H1 (cell line): Measurements from ENCODE around the gene RBP4.

Experiments
- CEBPB ChIP-seq: IDR thresholded peaks from 2 replicates; pipeline ENCODE4 v1.6.1; 2012; ENCODE audit warnings: low read depth, low read length
- CHD2 ChIP-seq: IDR thresholded peaks from 2 replicates; pipeline ENCODE4 v1.6.1; 2012; ENCODE audit warnings: low read length, improper control_type of control experiment
- POLR2A ChIP-seq, 2 experiments: IDR thresholded peaks; 1 replicate in 1 of 2; 2 replicates in 1 of 2; pipeline ENCODE4 v1.6.1; 2011; ENCODE audit warnings: low read depth in 2 of 2, low read length in 2 of 2, mild to moderate bottlenecking in 2 of 2; ENCODE audit errors: control extremely low read depth in 1 of 2
- POLR2AphosphoS5 ChIP-seq: IDR thresholded peaks from 2 replicates; pipeline ENCODE4 v1.6.1; 2011; ENCODE audit warnings: low read depth, low read length
- RAD21 ChIP-seq, 2 experiments: IDR thresholded peaks in 1 of 2; conservative IDR thresholded peaks in 1 of 2; 2 replicates each; pipeline ENCODE4 v1.6.1; 2011; ENCODE audit warnings: low read depth in 2 of 2, low read length in 2 of 2, improper control_type of control experiment in 1 of 2, inconsistent platforms in 1 of 2, mild to moderate bottlenecking in 1 of 2, moderate library complexity in 1 of 2
- SUZ12 ChIP-seq: fragments of 200-600 bp; sonication (generic); IDR thresholded peaks from 2 replicates; pipeline ENCODE4 v1.6.1; 2012; ENCODE audit warnings: mild to moderate bottlenecking, inconsistent platforms, low read length, moderate library complexity, mixed read lengths
- TF ChIP-seq, protein P1 (sequence below), 3 experiments: IDR thresholded peaks; 1 replicate in 2 of 3; 2 replicates in 1 of 3; pipeline versions ENCODE4 v1.5.1 to v1.6.1; 2011; ENCODE audit warnings: low read length in 3 of 3, mild to moderate bottlenecking in 3 of 3, inconsistent platforms in 2 of 3, low read depth in 1 of 3, moderate library complexity in 1 of 3; ENCODE audit not compliant: insufficient read depth in 1 of 3; ENCODE audit errors: control extremely low read depth in 1 of 3
- TF ChIP-seq, protein P2 (sequence below): IDR thresholded peaks from 2 replicates; pipeline ENCODE4 v1.6.1; 2011; ENCODE audit warnings: low read length, improper control_type of control experiment
- TF ChIP-seq, protein P3 (sequence below): IDR thresholded peaks from 2 replicates; pipeline ENCODE4 v1.6.1; 2011; ENCODE audit warnings: low read depth, mild to moderate bottlenecking, low read length; ENCODE audit not compliant: insufficient read depth
- TF ChIP-seq, protein P4 (sequence below): fragments of 300-600 bp; sonication (generic); IDR thresholded peaks from 2 replicates; pipeline ENCODE4 v1.7.1; 2012; ENCODE audit warnings: low read length, moderate library complexity, mild to moderate bottlenecking, inconsistent platforms; ENCODE audit not compliant: insufficient replicate concordance

DNA sequence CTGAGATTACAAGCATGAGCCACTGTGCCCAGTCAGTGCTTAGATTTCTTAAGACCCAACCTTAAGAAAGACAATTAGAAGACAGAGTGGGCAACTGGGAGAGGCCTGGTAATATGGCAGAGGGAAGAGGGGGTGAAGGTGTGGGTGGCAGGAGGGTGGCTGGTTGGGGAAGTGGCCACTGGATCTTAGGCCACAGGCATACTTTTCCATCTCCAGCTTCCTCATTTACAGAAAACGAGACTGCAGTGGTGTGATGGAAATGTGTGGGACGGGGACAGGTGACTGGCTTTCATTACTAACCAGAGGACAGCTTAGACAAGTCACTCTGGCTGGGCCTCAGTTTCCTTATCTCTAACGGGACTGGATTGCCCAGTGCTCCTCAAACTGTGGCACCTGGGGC, 35.6 kb downstream of the RBP4 start:
- TF ChIP-seq, protein P1, sequence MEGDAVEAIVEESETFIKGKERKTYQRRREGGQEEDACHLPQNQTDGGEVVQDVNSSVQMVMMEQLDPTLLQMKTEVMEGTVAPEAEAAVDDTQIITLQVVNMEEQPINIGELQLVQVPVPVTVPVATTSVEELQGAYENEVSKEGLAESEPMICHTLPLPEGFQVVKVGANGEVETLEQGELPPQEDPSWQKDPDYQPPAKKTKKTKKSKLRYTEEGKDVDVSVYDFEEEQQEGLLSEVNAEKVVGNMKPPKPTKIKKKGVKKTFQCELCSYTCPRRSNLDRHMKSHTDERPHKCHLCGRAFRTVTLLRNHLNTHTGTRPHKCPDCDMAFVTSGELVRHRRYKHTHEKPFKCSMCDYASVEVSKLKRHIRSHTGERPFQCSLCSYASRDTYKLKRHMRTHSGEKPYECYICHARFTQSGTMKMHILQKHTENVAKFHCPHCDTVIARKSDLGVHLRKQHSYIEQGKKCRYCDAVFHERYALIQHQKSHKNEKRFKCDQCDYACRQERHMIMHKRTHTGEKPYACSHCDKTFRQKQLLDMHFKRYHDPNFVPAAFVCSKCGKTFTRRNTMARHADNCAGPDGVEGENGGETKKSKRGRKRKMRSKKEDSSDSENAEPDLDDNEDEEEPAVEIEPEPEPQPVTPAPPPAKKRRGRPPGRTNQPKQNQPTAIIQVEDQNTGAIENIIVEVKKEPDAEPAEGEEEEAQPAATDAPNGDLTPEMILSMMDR (IDR thresholded peaks at IDR 0.05; ENCODE audit: control extremely low read depth in 1 of 3, insufficient read depth in 1 of 3, low read depth in 1 of 3, low read length in 3 of 3) = no peak
- TF ChIP-seq POLR2A (IDR thresholded peaks at IDR 0.05; ENCODE audit: control extremely low read depth in 1 of 2, low read depth in 2 of 2, low read length in 2 of 2) (no peak), CEBPB (no peak), POLR2AphosphoS5 (no peak), RAD21 (IDR thresholded peaks at IDR 0.05 in 1 of 2, conservative IDR thresholded peaks at IDR 0.05 in 1 of 2; ENCODE audit: low read depth in 2 of 2, low read length in 2 of 2) (no peak), CHD2 (no peak), SUZ12 (no peak)
- TF ChIP-seq, protein P2, sequence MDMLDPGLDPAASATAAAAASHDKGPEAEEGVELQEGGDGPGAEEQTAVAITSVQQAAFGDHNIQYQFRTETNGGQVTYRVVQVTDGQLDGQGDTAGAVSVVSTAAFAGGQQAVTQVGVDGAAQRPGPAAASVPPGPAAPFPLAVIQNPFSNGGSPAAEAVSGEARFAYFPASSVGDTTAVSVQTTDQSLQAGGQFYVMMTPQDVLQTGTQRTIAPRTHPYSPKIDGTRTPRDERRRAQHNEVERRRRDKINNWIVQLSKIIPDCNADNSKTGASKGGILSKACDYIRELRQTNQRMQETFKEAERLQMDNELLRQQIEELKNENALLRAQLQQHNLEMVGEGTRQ = no peak
- TF ChIP-seq, protein P3, sequence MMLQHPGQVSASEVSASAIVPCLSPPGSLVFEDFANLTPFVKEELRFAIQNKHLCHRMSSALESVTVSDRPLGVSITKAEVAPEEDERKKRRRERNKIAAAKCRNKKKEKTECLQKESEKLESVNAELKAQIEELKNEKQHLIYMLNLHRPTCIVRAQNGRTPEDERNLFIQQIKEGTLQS = no peak
- TF ChIP-seq, protein P4, sequence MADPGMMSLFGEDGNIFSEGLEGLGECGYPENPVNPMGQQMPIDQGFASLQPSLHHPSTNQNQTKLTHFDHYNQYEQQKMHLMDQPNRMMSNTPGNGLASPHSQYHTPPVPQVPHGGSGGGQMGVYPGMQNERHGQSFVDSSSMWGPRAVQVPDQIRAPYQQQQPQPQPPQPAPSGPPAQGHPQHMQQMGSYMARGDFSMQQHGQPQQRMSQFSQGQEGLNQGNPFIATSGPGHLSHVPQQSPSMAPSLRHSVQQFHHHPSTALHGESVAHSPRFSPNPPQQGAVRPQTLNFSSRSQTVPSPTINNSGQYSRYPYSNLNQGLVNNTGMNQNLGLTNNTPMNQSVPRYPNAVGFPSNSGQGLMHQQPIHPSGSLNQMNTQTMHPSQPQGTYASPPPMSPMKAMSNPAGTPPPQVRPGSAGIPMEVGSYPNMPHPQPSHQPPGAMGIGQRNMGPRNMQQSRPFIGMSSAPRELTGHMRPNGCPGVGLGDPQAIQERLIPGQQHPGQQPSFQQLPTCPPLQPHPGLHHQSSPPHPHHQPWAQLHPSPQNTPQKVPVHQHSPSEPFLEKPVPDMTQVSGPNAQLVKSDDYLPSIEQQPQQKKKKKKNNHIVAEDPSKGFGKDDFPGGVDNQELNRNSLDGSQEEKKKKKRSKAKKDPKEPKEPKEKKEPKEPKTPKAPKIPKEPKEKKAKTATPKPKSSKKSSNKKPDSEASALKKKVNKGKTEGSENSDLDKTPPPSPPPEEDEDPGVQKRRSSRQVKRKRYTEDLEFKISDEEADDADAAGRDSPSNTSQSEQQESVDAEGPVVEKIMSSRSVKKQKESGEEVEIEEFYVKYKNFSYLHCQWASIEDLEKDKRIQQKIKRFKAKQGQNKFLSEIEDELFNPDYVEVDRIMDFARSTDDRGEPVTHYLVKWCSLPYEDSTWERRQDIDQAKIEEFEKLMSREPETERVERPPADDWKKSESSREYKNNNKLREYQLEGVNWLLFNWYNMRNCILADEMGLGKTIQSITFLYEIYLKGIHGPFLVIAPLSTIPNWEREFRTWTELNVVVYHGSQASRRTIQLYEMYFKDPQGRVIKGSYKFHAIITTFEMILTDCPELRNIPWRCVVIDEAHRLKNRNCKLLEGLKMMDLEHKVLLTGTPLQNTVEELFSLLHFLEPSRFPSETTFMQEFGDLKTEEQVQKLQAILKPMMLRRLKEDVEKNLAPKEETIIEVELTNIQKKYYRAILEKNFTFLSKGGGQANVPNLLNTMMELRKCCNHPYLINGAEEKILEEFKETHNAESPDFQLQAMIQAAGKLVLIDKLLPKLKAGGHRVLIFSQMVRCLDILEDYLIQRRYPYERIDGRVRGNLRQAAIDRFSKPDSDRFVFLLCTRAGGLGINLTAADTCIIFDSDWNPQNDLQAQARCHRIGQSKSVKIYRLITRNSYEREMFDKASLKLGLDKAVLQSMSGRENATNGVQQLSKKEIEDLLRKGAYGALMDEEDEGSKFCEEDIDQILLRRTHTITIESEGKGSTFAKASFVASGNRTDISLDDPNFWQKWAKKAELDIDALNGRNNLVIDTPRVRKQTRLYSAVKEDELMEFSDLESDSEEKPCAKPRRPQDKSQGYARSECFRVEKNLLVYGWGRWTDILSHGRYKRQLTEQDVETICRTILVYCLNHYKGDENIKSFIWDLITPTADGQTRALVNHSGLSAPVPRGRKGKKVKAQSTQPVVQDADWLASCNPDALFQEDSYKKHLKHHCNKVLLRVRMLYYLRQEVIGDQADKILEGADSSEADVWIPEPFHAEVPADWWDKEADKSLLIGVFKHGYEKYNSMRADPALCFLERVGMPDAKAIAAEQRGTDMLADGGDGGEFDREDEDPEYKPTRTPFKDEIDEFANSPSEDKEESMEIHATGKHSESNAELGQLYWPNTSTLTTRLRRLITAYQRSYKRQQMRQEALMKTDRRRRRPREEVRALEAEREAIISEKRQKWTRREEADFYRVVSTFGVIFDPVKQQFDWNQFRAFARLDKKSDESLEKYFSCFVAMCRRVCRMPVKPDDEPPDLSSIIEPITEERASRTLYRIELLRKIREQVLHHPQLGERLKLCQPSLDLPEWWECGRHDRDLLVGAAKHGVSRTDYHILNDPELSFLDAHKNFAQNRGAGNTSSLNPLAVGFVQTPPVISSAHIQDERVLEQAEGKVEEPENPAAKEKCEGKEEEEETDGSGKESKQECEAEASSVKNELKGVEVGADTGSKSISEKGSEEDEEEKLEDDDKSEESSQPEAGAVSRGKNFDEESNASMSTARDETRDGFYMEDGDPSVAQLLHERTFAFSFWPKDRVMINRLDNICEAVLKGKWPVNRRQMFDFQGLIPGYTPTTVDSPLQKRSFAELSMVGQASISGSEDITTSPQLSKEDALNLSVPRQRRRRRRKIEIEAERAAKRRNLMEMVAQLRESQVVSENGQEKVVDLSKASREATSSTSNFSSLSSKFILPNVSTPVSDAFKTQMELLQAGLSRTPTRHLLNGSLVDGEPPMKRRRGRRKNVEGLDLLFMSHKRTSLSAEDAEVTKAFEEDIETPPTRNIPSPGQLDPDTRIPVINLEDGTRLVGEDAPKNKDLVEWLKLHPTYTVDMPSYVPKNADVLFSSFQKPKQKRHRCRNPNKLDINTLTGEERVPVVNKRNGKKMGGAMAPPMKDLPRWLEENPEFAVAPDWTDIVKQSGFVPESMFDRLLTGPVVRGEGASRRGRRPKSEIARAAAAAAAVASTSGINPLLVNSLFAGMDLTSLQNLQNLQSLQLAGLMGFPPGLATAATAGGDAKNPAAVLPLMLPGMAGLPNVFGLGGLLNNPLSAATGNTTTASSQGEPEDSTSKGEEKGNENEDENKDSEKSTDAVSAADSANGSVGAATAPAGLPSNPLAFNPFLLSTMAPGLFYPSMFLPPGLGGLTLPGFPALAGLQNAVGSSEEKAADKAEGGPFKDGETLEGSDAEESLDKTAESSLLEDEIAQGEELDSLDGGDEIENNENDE = no peak
